Measurements from ENCODE around the gene ABHD8. TPM values are rescaled to one million over a fixed set of nuclear protein-coding genes. Genes with fewer than 3 reads are reported as not detected.

Gene ABHD8
- total RNA-seq, 1 experiment from 2014 or later, result 5.2 TPM

- H3K9me3 ChIP-seq (ENCODE audit: control insufficient read depth in 1 of 2, insufficient read depth in 1 of 2, low read depth in 1 of 2, low read length in 2 of 2), result no peaks in the 10 kb centered on the region
- peaks cover 7 to 19% of the 10 kb centered on the region in 2 experiments for H3K4me1 ChIP-seq (ENCODE audit: control insufficient read depth in 1 of 2, insufficient read depth in 2 of 2, low read length in 2 of 2)
- POLR2A ChIA-PET, result interaction anchor here (1.7 to 2.8 kb wide), 3 partner anchors 10 to 18 kb away, joined by 6 to 9 read pairs (median 6); partner anchors contain the start of gene DDA1
- CTCF ChIA-PET, result interaction anchor here (1.8 to 3.0 kb wide), 2 partner anchors 10 to 18 kb away, joined by 5 to 12 read pairs; partner anchors contain the start of gene DDA1
- RAD21 ChIA-PET (ENCODE audit: low non-redundant PET in 1 of 2, low total read pairs in 2 of 2, uncharacterized antibody in 2 of 2, unreplicated experiment in 2 of 2), result no interaction called here
- H3K79me2 ChIP-seq (ENCODE audit: insufficient read depth, low read length), result no peaks in the 10 kb centered on the region
- DNase-seq (ENCODE audit: low read depth, low spot score), result no peak
- BruUV-seq (replicated peaks), result no TSS peak
- H3K9ac ChIP-seq (ENCODE audit: low read length), result peak overlapping the region; percentile 67; the same call in 1 of the 2 replicates
- TF ChIP-seq SRF (IDR thresholded peaks at IDR 0.05; ENCODE audit: low read depth), result no peak
- TF ChIP-seq RAD21 (IDR thresholded peaks at IDR 0.05; ENCODE audit: low read depth), result no peak
- TF ChIP-seq EZH2phosphoT487 (IDR thresholded peaks at IDR 0.05; ENCODE audit: borderline replicate concordance), result no peak
- no peak for TF ChIP-seq ZFX (IDR thresholded peaks at IDR 0.05)
- ATAC-seq, result no peak
- H4K20me1 ChIP-seq (ENCODE audit: insufficient read depth), result no peaks in the 10 kb centered on the region
- peak overlapping the region; percentile 50 to 65; a peak in 2 of 4 replicates for H3K4me3 ChIP-seq (replicated peaks in 1 of 2; ENCODE audit: low read depth in 1 of 2, low read length in 2 of 2)
- H3K27ac ChIP-seq (ENCODE audit: low read depth, low read length), result peak overlapping the region; percentile 90
- no peak overlapping the region for H2AFZ ChIP-seq (ENCODE audit: low read depth, low read length, poor library complexity, severe bottlenecking)
- H3K27me3 ChIP-seq (ENCODE audit: insufficient read depth, low read length), result no peaks in the 10 kb centered on the region
- H3K36me3 ChIP-seq (ENCODE audit: control insufficient read depth in 1 of 2, insufficient read depth in 2 of 2, low read length in 2 of 2), result peaks cover 0 to 1% of the 10 kb centered on the region in 2 experiments; a peak in 1 of 4 replicates
- H3K4me2 ChIP-seq (ENCODE audit: low read length), result peak overlapping the region; percentile 86
- no peaks in the 10 kb centered on the region for H3K9me2 ChIP-seq (ENCODE audit: insufficient read depth)
- intact Hi-C loops (cut with micrococcal nuclease), result no loop called here
These were observed 23.9 kb upstream of the ABHD8 start for GRCh38 chr19:17327068-17327653.

DNA sequence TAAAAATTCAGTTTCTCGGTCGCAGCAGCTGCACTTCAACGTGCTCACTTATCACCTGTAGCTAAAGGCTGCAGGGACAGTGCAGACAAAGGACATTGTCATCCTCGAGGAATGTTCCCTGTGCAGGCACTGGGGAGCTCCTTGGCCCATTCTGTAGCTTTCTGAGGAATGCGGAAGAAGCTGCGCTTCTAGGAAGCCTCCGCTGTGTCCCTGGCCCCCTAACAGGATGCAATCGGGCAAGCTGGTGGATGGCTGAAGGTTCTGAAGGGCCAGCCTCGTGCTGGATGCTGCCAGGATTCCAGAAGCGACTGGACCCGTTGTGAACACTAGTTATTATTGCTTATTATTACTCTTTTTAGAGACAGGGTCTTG, 23.4 kb upstream of the ABHD8 start:
- Histone ChIP-seq H3K9me2 (ENCODE audit: insufficient read depth) (no peaks in the 10 kb centered on the region), H4K20me1 (ENCODE audit: insufficient read depth) (no peaks in the 10 kb centered on the region), H3K4me1 (ENCODE audit: control insufficient read depth in 1 of 2, insufficient read depth in 2 of 2, low read length in 2 of 2) (peaks cover 5 to 18% of the 10 kb centered on the region in 2 experiments), H3K27me3 (ENCODE audit: insufficient read depth, low read length) (no peaks in the 10 kb centered on the region), H3K36me3 (ENCODE audit: control insufficient read depth in 1 of 2, insufficient read depth in 2 of 2, low read length in 2 of 2) (peaks cover 0 to 6% of the 10 kb centered on the region in 2 experiments; a peak in 1 of 4 replicates), H3K4me3 (replicated peaks in 1 of 2; ENCODE audit: low read depth in 1 of 2, low read length in 2 of 2) (no peak overlapping the region), H3K4me2 (ENCODE audit: low read length) (no peak overlapping the region), H3K79me2 (ENCODE audit: insufficient read depth, low read length) (no peaks in the 10 kb centered on the region), H3K27ac (ENCODE audit: low read depth, low read length) (peak overlapping the region; percentile 90), H3K9me3 (ENCODE audit: control insufficient read depth in 1 of 2, insufficient read depth in 1 of 2, low read depth in 1 of 2, low read length in 2 of 2) (no peaks in the 10 kb centered on the region), H2AFZ (ENCODE audit: low read depth, low read length, poor library complexity, severe bottlenecking) (no peak overlapping the region), H3K9ac (ENCODE audit: low read length) (no peak overlapping the region)
- CTCF ChIA-PET, result interaction anchor here (1.8 to 3.0 kb wide), 2 partner anchors 9 to 17 kb away, joined by 5 to 12 read pairs; partner anchors contain the start of gene DDA1
- RAD21 ChIA-PET (ENCODE audit: low non-redundant PET in 1 of 2, low total read pairs in 2 of 2, uncharacterized antibody in 2 of 2, unreplicated experiment in 2 of 2), result no interaction called here
- BruUV-seq (replicated peaks), result no TSS peak
- intact Hi-C loops (cut with micrococcal nuclease), result no loop called here
- no peak for ATAC-seq
- POLR2A ChIA-PET, result interaction anchor here (1.7 to 2.8 kb wide), 2 partner anchors 13 to 17 kb away, joined by 6 to 9 read pairs; partner anchors contain the start of gene DDA1
- DNase-seq (ENCODE audit: low read depth, low spot score), result no peak
- no peak for TF ChIP-seq ATF3 (IDR thresholded peaks at IDR 0.05)
- no peak for TF ChIP-seq EGR1 (IDR thresholded peaks at IDR 0.05; ENCODE audit: low read depth)
- TF ChIP-seq CBX3 (IDR thresholded peaks at IDR 0.05; ENCODE audit: low read depth), result no peak
- TF ChIP-seq, protein P1, sequence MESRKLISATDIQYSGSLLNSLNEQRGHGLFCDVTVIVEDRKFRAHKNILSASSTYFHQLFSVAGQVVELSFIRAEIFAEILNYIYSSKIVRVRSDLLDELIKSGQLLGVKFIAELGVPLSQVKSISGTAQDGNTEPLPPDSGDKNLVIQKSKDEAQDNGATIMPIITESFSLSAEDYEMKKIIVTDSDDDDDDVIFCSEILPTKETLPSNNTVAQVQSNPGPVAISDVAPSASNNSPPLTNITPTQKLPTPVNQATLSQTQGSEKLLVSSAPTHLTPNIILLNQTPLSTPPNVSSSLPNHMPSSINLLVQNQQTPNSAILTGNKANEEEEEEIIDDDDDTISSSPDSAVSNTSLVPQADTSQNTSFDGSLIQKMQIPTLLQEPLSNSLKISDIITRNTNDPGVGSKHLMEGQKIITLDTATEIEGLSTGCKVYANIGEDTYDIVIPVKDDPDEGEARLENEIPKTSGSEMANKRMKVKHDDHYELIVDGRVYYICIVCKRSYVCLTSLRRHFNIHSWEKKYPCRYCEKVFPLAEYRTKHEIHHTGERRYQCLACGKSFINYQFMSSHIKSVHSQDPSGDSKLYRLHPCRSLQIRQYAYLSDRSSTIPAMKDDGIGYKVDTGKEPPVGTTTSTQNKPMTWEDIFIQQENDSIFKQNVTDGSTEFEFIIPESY (IDR thresholded peaks at IDR 0.05; ENCODE audit: extremely low read depth, insufficient replicate concordance, low read length), result no peak
- TF ChIP-seq POLR2AphosphoS5 (IDR thresholded peaks at IDR 0.05; ENCODE audit: low read depth, low read length), result no peak
- no peak for TF ChIP-seq POLR2A (IDR thresholded peaks at IDR 0.05; ENCODE audit: borderline replicate concordance, extremely low read depth, insufficient read depth, insufficient read length)
- TF ChIP-seq, protein P2, sequence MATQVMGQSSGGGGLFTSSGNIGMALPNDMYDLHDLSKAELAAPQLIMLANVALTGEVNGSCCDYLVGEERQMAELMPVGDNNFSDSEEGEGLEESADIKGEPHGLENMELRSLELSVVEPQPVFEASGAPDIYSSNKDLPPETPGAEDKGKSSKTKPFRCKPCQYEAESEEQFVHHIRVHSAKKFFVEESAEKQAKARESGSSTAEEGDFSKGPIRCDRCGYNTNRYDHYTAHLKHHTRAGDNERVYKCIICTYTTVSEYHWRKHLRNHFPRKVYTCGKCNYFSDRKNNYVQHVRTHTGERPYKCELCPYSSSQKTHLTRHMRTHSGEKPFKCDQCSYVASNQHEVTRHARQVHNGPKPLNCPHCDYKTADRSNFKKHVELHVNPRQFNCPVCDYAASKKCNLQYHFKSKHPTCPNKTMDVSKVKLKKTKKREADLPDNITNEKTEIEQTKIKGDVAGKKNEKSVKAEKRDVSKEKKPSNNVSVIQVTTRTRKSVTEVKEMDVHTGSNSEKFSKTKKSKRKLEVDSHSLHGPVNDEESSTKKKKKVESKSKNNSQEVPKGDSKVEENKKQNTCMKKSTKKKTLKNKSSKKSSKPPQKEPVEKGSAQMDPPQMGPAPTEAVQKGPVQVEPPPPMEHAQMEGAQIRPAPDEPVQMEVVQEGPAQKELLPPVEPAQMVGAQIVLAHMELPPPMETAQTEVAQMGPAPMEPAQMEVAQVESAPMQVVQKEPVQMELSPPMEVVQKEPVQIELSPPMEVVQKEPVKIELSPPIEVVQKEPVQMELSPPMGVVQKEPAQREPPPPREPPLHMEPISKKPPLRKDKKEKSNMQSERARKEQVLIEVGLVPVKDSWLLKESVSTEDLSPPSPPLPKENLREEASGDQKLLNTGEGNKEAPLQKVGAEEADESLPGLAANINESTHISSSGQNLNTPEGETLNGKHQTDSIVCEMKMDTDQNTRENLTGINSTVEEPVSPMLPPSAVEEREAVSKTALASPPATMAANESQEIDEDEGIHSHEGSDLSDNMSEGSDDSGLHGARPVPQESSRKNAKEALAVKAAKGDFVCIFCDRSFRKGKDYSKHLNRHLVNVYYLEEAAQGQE (IDR thresholded peaks at IDR 0.05; ENCODE audit: low read depth), result no peak
- TF ChIP-seq FOSL1 (IDR thresholded peaks at IDR 0.05; ENCODE audit: low read depth), result no peak
- TF ChIP-seq, protein P3, sequence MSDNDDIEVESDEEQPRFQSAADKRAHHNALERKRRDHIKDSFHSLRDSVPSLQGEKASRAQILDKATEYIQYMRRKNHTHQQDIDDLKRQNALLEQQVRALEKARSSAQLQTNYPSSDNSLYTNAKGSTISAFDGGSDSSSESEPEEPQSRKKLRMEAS (IDR thresholded peaks at IDR 0.05), result no peak
- TF ChIP-seq SP1 (IDR thresholded peaks at IDR 0.05; ENCODE audit: low read depth), result no peak
- TF ChIP-seq EZH2 (IDR thresholded peaks at IDR 0.05), result no peak
- TF ChIP-seq EZH2phosphoT487 (IDR thresholded peaks at IDR 0.05; ENCODE audit: borderline replicate concordance), result no peak

Measured in HCT116 (cell line).